Liver (tissue), 9 donors: Measurements from ENCODE around the gene TTC7B. TPM values are rescaled to one million over a fixed set of nuclear protein-coding genes. Genes with fewer than 3 reads are reported as not detected.

Experiments used
- DNase-seq: peaks from one replicate; pipeline ENCODE4 v3.0.0-alpha.2; 2017; ENCODE audit warnings: low spot score
- H3K27ac ChIP-seq, 2 donors: one replicate each; pipeline ENCODE4 v1.7.0; 2013; ENCODE audit warnings: inconsistent platforms in 2 of 2, low read length in 2 of 2, control low read depth in 1 of 2, low read depth in 1 of 2, mild to moderate bottlenecking in 1 of 2
- H3K27me3 ChIP-seq, 4 donors: one replicate each; pipeline versions ENCODE4 v1.6.1 to v1.7.0; 2013; ENCODE audit warnings: low read length in 3 of 4, inconsistent platforms in 1 of 4, mild to moderate bottlenecking in 1 of 4, moderate library complexity in 1 of 4; ENCODE audit not compliant: control insufficient read depth in 4 of 4, insufficient read depth in 4 of 4
- H3K36me3 ChIP-seq, 4 donors: one replicate each; pipeline versions ENCODE4 v1.6.1 to v1.7.0; 2013; ENCODE audit warnings: low read length in 3 of 4, mild to moderate bottlenecking in 3 of 4, low read depth in 1 of 4, moderate library complexity in 1 of 4; ENCODE audit not compliant: control insufficient read depth in 4 of 4, insufficient read depth in 3 of 4
- H3K4me1 ChIP-seq, 4 donors: one replicate each; pipeline versions ENCODE4 v1.6.1 to v1.7.0; 2013; ENCODE audit warnings: low read length in 3 of 4, mild to moderate bottlenecking in 3 of 4, moderate library complexity in 1 of 4; ENCODE audit not compliant: control insufficient read depth in 4 of 4, insufficient read depth in 4 of 4
- H3K4me3 ChIP-seq, 3 donors: one replicate each; pipeline versions ENCODE4 v1.6.1 to v1.7.0; 2013; ENCODE audit warnings: low read length in 3 of 3, control low read depth in 1 of 3, low read depth in 1 of 3, mild to moderate bottlenecking in 1 of 3
- H3K9ac ChIP-seq, 2 donors: one replicate each; pipeline ENCODE4 v1.7.0; 2013; ENCODE audit warnings: low read length in 2 of 2, mild to moderate bottlenecking in 2 of 2, moderate library complexity in 2 of 2, control low read depth in 1 of 2, low read depth in 1 of 2
- H3K9me3 ChIP-seq, 4 donors: one replicate each; pipeline versions ENCODE4 v1.6.1 to v1.7.0; 2013; ENCODE audit warnings: low read length in 3 of 4; ENCODE audit not compliant: control insufficient read depth in 4 of 4
- ATF3 ChIP-seq: IDR thresholded peaks from 2 replicates; pipeline ENCODE4 v1.6.1; 2016; ENCODE audit warnings: antibody characterized with exemption
- EGR1 ChIP-seq, 2 donors: IDR thresholded peaks; 2 replicates each; pipeline ENCODE4 v1.6.1; 2016 to 2018; ENCODE audit warnings: antibody characterized with exemption in 2 of 2, low read depth in 2 of 2
- FOXA1 ChIP-seq: IDR thresholded peaks from 2 replicates; pipeline ENCODE4 v1.6.1; 2016; ENCODE audit warnings: antibody characterized with exemption
- FOXA2 ChIP-seq: IDR thresholded peaks from 2 replicates; pipeline ENCODE4 v1.6.1; 2016; ENCODE audit warnings: antibody characterized with exemption
- GABPA ChIP-seq, 2 donors: IDR thresholded peaks in 1 of 2; conservative IDR thresholded peaks in 1 of 2; 2 replicates each; pipeline ENCODE4 v1.6.1; 2016; ENCODE audit warnings: antibody characterized with exemption in 2 of 2, mild to moderate bottlenecking in 1 of 2, moderate library complexity in 1 of 2
- HNF4A ChIP-seq, 2 donors: conservative IDR thresholded peaks; 2 replicates each; pipeline ENCODE4 v1.6.1; 2016; ENCODE audit warnings: antibody characterized with exemption in 2 of 2, mild to moderate bottlenecking in 2 of 2
- HNF4G ChIP-seq: IDR thresholded peaks from 2 replicates; pipeline ENCODE4 v1.6.1; 2016; ENCODE audit warnings: antibody characterized with exemption
- JUND ChIP-seq, 2 donors: IDR thresholded peaks; 2 replicates each; pipeline ENCODE4 v1.6.1; 2016; ENCODE audit warnings: antibody characterized with exemption in 2 of 2
- MAX ChIP-seq: IDR thresholded peaks from 2 replicates; pipeline ENCODE4 v1.6.1; 2016; ENCODE audit warnings: antibody characterized with exemption
- RAD21 ChIP-seq, 2 donors: IDR thresholded peaks; 2 replicates each; pipeline ENCODE4 v1.6.1; 2016; ENCODE audit warnings: antibody characterized with exemption in 2 of 2, mild to moderate bottlenecking in 2 of 2
- REST ChIP-seq: IDR thresholded peaks from 2 replicates; pipeline ENCODE4 v1.6.1; 2016; ENCODE audit warnings: antibody characterized with exemption, mild to moderate bottlenecking
- RXRA ChIP-seq, 2 donors: IDR thresholded peaks; 2 replicates each; pipeline ENCODE4 v1.6.1; 2017 to 2018; ENCODE audit warnings: antibody characterized with exemption in 2 of 2, mild to moderate bottlenecking in 1 of 2
- SP1 ChIP-seq: IDR thresholded peaks from 2 replicates; pipeline ENCODE4 v1.6.1; 2018; ENCODE audit warnings: antibody characterized with exemption, mild to moderate bottlenecking
- TAF1 ChIP-seq: conservative IDR thresholded peaks from 2 replicates; pipeline ENCODE4 v1.6.1; 2016; ENCODE audit warnings: antibody characterized with exemption, mild to moderate bottlenecking
- YY1 ChIP-seq: IDR thresholded peaks from 2 replicates; pipeline ENCODE4 v1.6.1; 2016; ENCODE audit warnings: antibody characterized with exemption, mild to moderate bottlenecking
- WGBS: extraction: QIAGEN DNeasy Blood & Tissue Kit; methylation state at CpG from one replicate; pipeline ENCODE4 v1.1.7; 2013; 5-methylcytosine and 5-hydroxymethylcytosine counted together
- polyA plus RNA-seq, 2 donors: library from polyadenylated mRNA; stranded (reverse) in 1 of 2; unstranded in 1 of 2; fragments of 200-250 nt in 1 of 2; fragments of >200 nt in 1 of 2; fragmentation: Nextera tagmentation in 1 of 2; extraction: Ambion mirVana in 1 of 2; gene quantifications; one replicate each; pipeline versions ENCODE4 v1.2.1 to v1.2.3, GENCODE V29; 2013 to 2015
- total RNA-seq, 2 donors: library from RNA; depleted of rRNA; stranded (reverse); fragments of >200 nt; gene quantifications; one replicate each; pipeline ENCODE4 v1.2.3, GENCODE V29; 2014
- TF ChIP-seq, protein P1 (sequence below): IDR thresholded peaks from 2 replicates; pipeline ENCODE4 v1.6.1; 2016; ENCODE audit warnings: antibody characterized with exemption
- TF ChIP-seq, protein P2 (sequence below): fragments of 150-350 bp; IDR thresholded peaks from 2 replicates; pipeline ENCODE4 v1.5.1; 2017; ENCODE audit warnings: improper control_type of control experiment, low read depth, low read length; ENCODE audit not compliant: missing input control
- donor health status: healthy.
- donor health status: healthy.
- donor health status: healthy.
- donor health status: healthy.
- donor health status: healthy.

Gene TTC7B
- total and polyA plus RNA-seq, 4 donors: 9.1 to 31.0 (median 12.5) TPM

DNA sequence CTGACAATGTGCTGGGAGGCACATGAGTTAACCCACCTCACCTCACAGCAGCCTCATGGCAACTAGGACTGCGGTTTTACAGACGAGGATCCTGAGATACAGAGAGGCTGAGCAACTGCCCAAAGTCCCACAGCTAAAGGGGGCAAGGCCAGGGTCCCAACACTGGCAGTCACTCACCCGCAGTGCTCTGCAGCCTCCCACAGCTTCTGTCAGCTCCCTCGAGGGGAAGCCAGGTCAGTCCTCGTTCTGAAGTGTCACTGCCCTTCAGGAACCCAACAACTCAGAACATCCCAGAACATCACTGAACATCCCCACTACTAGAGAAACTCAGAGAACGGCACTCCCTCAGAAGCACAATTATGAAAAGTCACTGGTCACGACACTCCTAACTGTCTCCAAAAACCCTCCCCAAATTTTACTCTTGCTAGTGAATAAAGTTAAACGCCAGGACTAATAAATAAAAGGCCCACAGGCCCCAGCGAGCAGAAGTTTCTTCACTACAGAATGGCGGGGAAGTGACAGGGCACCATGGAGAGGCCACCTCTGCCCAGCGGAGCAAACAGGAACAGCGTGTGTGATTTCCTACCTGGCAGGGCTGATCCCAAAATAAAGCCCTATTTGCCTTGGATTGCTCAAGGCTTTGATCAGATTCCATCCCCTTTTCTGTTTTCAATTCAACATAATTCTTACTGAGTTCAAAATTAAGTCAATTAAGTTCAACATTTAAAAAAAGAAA is 75.1 kb downstream of the TTC7B start:
- no peak for TF ChIP-seq FOXA1
- peak; percentile 48 for TF ChIP-seq YY1
- peak; percentile 63 to 77 for TF ChIP-seq RXRA (IDR thresholded peaks at IDR 0.05)
- TF ChIP-seq HNF4A (conservative IDR thresholded peaks at IDR 0.05): peak; percentile 25 to 44
- Histone ChIP-seq H3K9me3 (no peaks in the 10 kb centered on the region), H3K27ac (no peak overlapping the region), H3K4me3 (no peak overlapping the region), H3K27me3 (no peaks in the 10 kb centered on the region), H3K36me3 (peaks cover 0 to 5% (median 2%) of the 10 kb centered on the region in 4 donors), H3K4me1 (peaks cover 0 to 2% (median 0%) of the 10 kb centered on the region in 4 donors), H3K9ac (no peak overlapping the region)
- DNase-seq: no peak
- 82% methylated on average over 12 of the region's 12 CpGs for WGBS

GRCh38 chr14:90740081-90740480 is 76.1 kb downstream of the TTC7B start:
- no peak for DNase-seq
- Histone ChIP-seq H3K36me3 (peaks cover 0 to 5% (median 2%) of the 10 kb centered on the region in 4 donors), H3K27ac (no peak overlapping the region), H3K9ac (no peak overlapping the region), H3K4me3 (no peak overlapping the region), H3K27me3 (no peaks in the 10 kb centered on the region), H3K9me3 (no peaks in the 10 kb centered on the region), H3K4me1 (peaks cover 0 to 2% (median 0%) of the 10 kb centered on the region in 4 donors)
- TF ChIP-seq SP1: no peak
- TF ChIP-seq JUND (IDR thresholded peaks at IDR 0.05): no peak
- TF ChIP-seq FOXA2: no peak
- no peak for TF ChIP-seq MAX
- no peak for TF ChIP-seq GABPA (IDR thresholded peaks at IDR 0.05 in 1 of 2, conservative IDR thresholded peaks at IDR 0.05 in 1 of 2)
- 87% methylated on average over 8 of the region's 8 CpGs for WGBS

DNA sequence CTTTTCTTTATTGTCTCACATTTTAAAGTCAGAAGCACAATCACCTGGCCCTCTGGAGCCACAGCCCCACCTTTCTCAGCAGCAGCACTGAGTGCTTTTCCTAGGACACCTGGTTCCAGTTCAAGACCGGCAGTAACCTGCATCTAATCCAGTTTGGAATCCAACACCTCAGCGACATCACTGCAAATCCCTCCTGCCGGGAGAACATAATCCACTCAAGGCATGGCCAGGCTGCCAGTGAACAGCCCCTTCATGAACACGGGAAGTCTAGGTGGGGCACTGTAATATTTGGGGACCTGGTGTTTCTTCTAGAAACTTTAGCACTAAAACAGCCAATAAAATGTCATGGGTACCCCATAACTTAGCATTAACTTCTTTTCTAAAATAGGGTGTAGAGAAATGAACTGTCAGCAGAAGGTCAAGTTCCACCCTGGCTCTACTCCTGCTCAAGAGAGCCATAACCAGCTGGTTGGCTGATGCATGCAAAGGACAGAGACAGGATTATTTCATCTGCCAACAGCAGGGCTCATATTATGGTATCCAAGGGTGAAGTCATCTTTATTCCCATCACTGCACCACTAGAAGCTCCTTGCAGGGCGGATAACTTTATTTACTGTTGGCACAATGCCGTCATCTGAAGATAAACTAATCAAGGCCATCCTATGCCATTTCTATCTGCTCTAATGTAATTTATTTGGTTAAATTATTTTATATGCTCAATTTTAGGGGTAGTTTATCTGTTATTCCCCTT is 76.7 kb downstream of the TTC7B start:
- H3K36me3 ChIP-seq: peaks cover 0 to 5% (median 2%) of the 10 kb centered on the region in 4 donors
- no peak overlapping the region for H3K9ac ChIP-seq
- no peaks in the 10 kb centered on the region for H3K27me3 ChIP-seq
- no peak overlapping the region for H3K4me3 ChIP-seq
- no peaks in the 10 kb centered on the region for H3K9me3 ChIP-seq
- no peak overlapping the region for H3K27ac ChIP-seq
- H3K4me1 ChIP-seq: peaks cover 0 to 2% (median 0%) of the 10 kb centered on the region in 4 donors
- WGBS: 89% methylated on average over 6 of the region's 6 CpGs
- TF ChIP-seq FOXA1 (no peak), ATF3 (no peak), SP1 (no peak), RXRA (IDR thresholded peaks at IDR 0.05) (no peak), FOXA2 (no peak), GABPA (IDR thresholded peaks at IDR 0.05 in 1 of 2, conservative IDR thresholded peaks at IDR 0.05 in 1 of 2) (no peak), EGR1 (IDR thresholded peaks at IDR 0.05; ENCODE audit: low read depth in 2 of 2) (no peak), HNF4G (no peak), HNF4A (conservative IDR thresholded peaks at IDR 0.05) (no peak), JUND (IDR thresholded peaks at IDR 0.05) (no peak), TAF1 (no peak), REST (no peak), YY1 (no peak), RAD21 (IDR thresholded peaks at IDR 0.05) (no peak), MAX (no peak)
- TF ChIP-seq, protein P1, sequence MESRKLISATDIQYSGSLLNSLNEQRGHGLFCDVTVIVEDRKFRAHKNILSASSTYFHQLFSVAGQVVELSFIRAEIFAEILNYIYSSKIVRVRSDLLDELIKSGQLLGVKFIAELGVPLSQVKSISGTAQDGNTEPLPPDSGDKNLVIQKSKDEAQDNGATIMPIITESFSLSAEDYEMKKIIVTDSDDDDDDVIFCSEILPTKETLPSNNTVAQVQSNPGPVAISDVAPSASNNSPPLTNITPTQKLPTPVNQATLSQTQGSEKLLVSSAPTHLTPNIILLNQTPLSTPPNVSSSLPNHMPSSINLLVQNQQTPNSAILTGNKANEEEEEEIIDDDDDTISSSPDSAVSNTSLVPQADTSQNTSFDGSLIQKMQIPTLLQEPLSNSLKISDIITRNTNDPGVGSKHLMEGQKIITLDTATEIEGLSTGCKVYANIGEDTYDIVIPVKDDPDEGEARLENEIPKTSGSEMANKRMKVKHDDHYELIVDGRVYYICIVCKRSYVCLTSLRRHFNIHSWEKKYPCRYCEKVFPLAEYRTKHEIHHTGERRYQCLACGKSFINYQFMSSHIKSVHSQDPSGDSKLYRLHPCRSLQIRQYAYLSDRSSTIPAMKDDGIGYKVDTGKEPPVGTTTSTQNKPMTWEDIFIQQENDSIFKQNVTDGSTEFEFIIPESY: no peak
- TF ChIP-seq, protein P2, sequence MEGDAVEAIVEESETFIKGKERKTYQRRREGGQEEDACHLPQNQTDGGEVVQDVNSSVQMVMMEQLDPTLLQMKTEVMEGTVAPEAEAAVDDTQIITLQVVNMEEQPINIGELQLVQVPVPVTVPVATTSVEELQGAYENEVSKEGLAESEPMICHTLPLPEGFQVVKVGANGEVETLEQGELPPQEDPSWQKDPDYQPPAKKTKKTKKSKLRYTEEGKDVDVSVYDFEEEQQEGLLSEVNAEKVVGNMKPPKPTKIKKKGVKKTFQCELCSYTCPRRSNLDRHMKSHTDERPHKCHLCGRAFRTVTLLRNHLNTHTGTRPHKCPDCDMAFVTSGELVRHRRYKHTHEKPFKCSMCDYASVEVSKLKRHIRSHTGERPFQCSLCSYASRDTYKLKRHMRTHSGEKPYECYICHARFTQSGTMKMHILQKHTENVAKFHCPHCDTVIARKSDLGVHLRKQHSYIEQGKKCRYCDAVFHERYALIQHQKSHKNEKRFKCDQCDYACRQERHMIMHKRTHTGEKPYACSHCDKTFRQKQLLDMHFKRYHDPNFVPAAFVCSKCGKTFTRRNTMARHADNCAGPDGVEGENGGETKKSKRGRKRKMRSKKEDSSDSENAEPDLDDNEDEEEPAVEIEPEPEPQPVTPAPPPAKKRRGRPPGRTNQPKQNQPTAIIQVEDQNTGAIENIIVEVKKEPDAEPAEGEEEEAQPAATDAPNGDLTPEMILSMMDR: no peak
- DNase-seq: no peak
